Neutrophil (primary cell): ENCODE data around the gene AOPEP.

Source experiments
- H3K27ac ChIP-seq: fragments of 200-600 bp; sonication (generic); 2 replicates; pipeline ENCODE4 v1.5.1; 2016; ENCODE audit warnings: mild to moderate bottlenecking, moderate library complexity
- H3K27me3 ChIP-seq: fragments of 200-600 bp; sonication (generic); 2 replicates; pipeline ENCODE4 v1.6.0; 2016; ENCODE audit warnings: mild to moderate bottlenecking
- H3K36me3 ChIP-seq: fragments of 200-600 bp; sonication (generic); 2 replicates; pipeline ENCODE4 v1.5.1; 2017
- H3K4me1 ChIP-seq, 2 experiments: fragments of 200-600 bp in 1 of 2; sonication (generic) in 1 of 2; 1 replicate in 1 of 2; 2 replicates in 1 of 2; pipeline versions ENCODE4 v1.5.1 to v1.6.1; 2013 to 2016; ENCODE audit warnings: low read depth in 1 of 2, low read length in 1 of 2, mild to moderate bottlenecking in 1 of 2, moderate library complexity in 1 of 2; ENCODE audit not compliant: control insufficient read depth in 1 of 2, insufficient read depth in 1 of 2
- H3K4me3 ChIP-seq, 2 experiments: fragments of 200-600 bp in 1 of 2; sonication (generic) in 1 of 2; 1 replicate in 1 of 2; 2 replicates in 1 of 2; pipeline ENCODE4 v1.5.1; 2013 to 2016; ENCODE audit warnings: low read depth in 1 of 2, low read length in 1 of 2, mild to moderate bottlenecking in 1 of 2, moderate library complexity in 1 of 2
- H3K9me3 ChIP-seq: fragments of 200-600 bp; sonication (generic); 2 replicates; pipeline ENCODE4 v1.5.1; 2016
- CTCF ChIP-seq: fragments of 200-600 bp; sonication (generic); IDR thresholded peaks from 2 replicates; pipeline ENCODE4 v1.5.1; 2016; ENCODE audit warnings: antibody characterized with exemption

Gene AOPEP

GRCh38 chr9:94740145-94740840 lies 13.8 kb downstream of the AOPEP start:
- Histone ChIP-seq H3K4me3 (no peak overlapping the region), H3K36me3 (no peaks in the 10 kb centered on the region), H3K27me3 (no peaks in the 10 kb centered on the region), H3K9me3 (no peaks in the 10 kb centered on the region), H3K27ac (no peak overlapping the region), H3K4me1 (peaks cover 0 to 3% of the 10 kb centered on the region in 2 experiments)
- no peak for TF ChIP-seq CTCF

GRCh38 chr9:94741866-94742265 lies 15.4 kb downstream of the AOPEP start:
- Histone ChIP-seq H3K4me1 (peaks cover 0 to 3% of the 10 kb centered on the region in 2 experiments), H3K27ac (no peak overlapping the region), H3K9me3 (no peaks in the 10 kb centered on the region), H3K27me3 (no peaks in the 10 kb centered on the region), H3K4me3 (no peak overlapping the region), H3K36me3 (no peaks in the 10 kb centered on the region)
- no peak for TF ChIP-seq CTCF

GRCh38 chr9:94743035-94743954 lies 16.8 kb downstream of the AOPEP start:
- H3K27me3 ChIP-seq: no peaks in the 10 kb centered on the region
- no peaks in the 10 kb centered on the region for H3K9me3 ChIP-seq
- no peaks in the 10 kb centered on the region for H3K36me3 ChIP-seq
- H3K27ac ChIP-seq: no peak overlapping the region
- H3K4me3 ChIP-seq: no peak overlapping the region
- peaks cover 0 to 3% of the 10 kb centered on the region in 2 experiments for H3K4me1 ChIP-seq
- no peak for TF ChIP-seq CTCF

- no peak for TF ChIP-seq CTCF
- H3K4me3 ChIP-seq: no peak overlapping the region
- H3K36me3 ChIP-seq: no peaks in the 10 kb centered on the region
- H3K4me1 ChIP-seq: peaks cover 0 to 3% of the 10 kb centered on the region in 2 experiments
- H3K27me3 ChIP-seq: no peaks in the 10 kb centered on the region
- no peaks in the 10 kb centered on the region for H3K9me3 ChIP-seq
- no peak overlapping the region for H3K27ac ChIP-seq
These were observed 19.5 kb downstream of the AOPEP start for GRCh38 chr9:94745806-94746540.

GRCh38 chr9:94746541-94747370 lies 20.3 kb downstream of the AOPEP start:
- Histone ChIP-seq H3K4me3 (no peak overlapping the region), H3K4me1 (peaks cover 0 to 3% of the 10 kb centered on the region in 2 experiments), H3K36me3 (no peaks in the 10 kb centered on the region), H3K27me3 (no peaks in the 10 kb centered on the region), H3K9me3 (no peaks in the 10 kb centered on the region), H3K27ac (no peak overlapping the region)
- no peak for TF ChIP-seq CTCF
